ENCODE results near the gene ASCL5.
"Not testable (repeated sequence)": the region's sequence is repeated elsewhere in the genome, so short reads cannot be mapped to it uniquely, and the experiment has no call there.

ASCL5 gene

GRCh38 chr1:201126832-201127754, at the start of gene ASCL5:
ASCL5 (minus strand) TSS chr1:201127184; CDS start chr1:201115372, 11,812 bp downstream.
- no peak for DNase-seq (ENCODE audit: low read depth)

- no peak for DNase-seq (ENCODE audit: low read depth)
Observed at GRCh38 chr1:201175820-201176500, 49.0 kb upstream of the ASCL5 start.

- DNase-seq (ENCODE audit: low read depth), result no peak
Observed at GRCh38 chr1:201173736-201174135, 46.8 kb upstream of the ASCL5 start.

DNA sequence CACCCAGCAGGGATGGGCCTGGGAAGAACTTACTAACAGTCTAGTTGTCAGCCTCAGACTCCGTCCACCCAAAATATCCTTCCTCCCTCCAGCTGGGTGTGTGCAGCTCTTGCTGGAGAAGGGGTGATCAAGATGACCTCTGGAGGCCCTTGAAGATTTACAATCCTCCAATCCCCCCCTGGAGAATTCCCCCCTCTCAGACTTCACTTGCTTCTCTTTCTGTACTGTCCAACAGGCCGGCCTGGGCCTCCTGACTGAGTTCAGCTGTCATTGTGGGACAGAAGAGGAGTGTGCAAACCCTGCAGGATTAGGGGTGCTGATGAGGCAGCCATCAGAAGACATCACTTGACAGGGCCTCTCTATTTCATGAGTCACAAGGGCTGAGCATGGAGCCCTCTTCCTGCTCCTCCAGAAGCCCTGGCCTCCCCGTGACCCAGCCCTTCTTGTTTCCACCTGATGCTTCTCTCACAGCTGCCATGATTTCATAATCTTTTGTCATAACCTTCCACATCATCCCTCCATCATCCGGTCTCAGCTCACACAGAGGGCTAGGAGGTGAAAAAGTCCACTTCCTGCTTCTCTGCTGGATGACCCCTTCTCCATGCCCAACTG, 46.1 kb upstream of the ASCL5 start:
- DNase-seq (ENCODE audit: low read depth), result no peak

GRCh38 chr1:201172326-201172725, 45.3 kb upstream of the ASCL5 start:
- no peak for DNase-seq (ENCODE audit: low read depth)

DNA sequence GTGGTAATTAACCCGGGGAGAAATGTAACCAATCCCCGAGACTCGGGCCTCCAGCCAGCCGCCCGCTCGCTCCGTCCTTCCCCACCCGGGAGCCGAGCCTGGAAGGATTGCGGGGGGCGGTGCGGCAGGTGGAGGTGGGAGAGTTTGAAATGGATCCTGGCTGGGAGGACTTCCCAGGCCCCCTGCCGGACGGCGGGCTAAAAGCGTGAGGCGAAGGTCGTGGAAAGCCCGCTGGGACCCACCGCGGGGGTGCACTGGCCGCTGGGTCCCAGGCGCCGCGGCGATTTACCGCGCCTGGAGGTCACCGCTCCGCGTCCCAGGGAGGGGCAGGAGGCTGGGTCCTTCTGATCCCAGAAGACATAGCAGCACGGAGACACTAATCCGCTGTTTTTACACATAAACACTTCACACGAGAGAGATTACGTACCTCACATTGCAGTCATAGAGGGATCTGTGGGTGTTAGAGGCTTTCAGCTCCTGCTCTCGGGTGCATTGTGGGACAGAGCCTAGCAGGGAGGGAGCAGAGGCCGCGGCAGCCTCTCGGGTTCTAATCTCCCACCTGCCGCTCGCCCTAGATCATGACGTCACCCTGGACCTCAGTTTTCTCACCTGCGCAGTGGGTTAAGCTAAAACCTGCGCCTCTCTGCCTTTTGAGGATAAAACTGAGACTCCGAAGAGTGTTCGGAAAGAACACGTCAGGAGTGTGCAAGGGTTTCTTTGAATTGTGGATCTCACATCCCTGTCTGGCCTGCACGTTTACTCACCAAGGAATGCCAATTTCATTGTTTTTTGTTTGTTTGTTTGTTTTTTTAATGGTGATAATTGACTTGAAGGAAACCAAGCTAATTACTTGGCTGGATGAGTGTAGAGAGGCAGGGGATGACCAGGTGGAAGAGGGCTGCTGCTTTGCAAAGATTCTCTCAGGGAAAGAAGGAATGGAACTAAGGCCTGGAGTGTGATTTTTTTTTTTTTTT, 44.4 kb upstream of the ASCL5 start:
- DNase-seq (ENCODE audit: low read depth), result peak; percentile 26

GRCh38 chr1:201170533-201171062, 43.6 kb upstream of the ASCL5 start:
- peak; percentile 58 for DNase-seq (ENCODE audit: low read depth)

GRCh38 chr1:201169971-201170532, 43.1 kb upstream of the ASCL5 start:
- no peak for DNase-seq (ENCODE audit: low read depth)

DNA sequence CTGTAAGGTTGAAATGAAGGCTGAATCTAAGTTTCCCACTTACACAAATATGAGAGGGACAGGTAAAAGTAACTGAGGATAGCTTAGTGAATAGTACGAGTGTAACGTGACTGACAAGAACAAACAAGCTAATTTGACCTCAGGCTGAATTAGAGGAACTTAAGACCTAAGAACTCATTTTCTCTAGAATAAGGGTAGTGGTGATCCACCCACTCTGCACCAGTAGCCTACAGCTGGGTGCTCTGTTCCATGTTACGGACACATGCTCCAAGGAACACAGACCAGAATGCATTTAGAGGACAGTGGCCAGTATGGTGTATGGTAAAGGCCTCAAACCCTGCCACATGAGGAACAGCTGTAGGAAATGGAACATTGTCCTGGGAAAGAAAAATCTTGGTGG, 42.2 kb upstream of the ASCL5 start:
- no peak for DNase-seq (ENCODE audit: low read depth)

DNA sequence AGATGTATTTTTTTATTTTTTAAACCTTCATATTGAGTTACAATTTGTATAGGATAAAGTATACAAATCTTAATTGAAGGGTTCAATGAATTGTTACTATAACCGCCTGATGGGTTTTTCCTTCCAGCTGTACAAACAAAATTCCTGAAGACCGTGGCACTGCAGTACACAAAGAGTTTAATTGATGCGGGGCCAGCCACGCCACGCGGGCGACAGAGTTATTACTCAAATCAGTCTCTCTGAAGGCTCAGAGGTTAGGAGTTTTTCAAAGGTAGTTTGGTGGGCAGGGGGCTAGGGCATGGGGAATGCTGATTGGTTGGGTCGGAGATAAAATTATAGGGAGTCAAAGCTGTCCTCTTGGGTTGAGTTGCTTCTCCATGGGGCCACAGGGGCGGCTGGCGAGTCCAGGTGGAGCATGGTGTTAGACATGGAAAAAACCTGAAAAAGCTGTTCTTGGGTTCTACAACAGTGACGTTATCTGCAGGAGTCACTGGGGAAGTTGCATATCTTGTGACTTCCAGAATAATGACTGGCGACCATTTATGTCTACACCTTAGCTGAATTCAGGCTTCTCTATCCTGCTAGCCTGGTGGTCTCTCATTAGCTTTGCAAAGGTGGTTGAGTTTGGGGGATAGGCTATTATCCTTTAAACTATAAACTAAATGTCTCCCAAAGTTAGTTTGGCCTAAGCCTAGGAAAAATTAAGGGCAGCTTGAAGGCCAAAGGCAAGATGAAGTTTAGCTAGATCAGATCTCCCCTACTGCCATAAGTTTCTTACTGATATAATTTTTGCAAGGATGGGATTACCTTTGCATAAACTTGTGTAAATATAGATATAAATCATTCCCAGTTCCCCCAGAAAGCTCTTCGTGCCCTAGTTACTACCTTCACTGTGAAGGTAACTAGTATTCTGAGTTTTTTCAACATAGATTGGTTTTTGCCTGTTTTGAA, 40.3 kb upstream of the ASCL5 start:
- no peak for DNase-seq (ENCODE audit: low read depth)

- DNase-seq (ENCODE audit: low read depth), result no peak
Observed at GRCh38 chr1:201164645-201165044, 37.7 kb upstream of the ASCL5 start.

- DNase-seq (ENCODE audit: low read depth), result no peak
Observed at GRCh38 chr1:201163707-201164106, 36.7 kb upstream of the ASCL5 start.

- not testable (repeated sequence) for DNase-seq (ENCODE audit: low read depth)
Observed at GRCh38 chr1:201163036-201163435, 36.1 kb upstream of the ASCL5 start.

- DNase-seq (ENCODE audit: low read depth), result no peak
Observed at GRCh38 chr1:201157949-201158348, 31.0 kb upstream of the ASCL5 start.

DNA sequence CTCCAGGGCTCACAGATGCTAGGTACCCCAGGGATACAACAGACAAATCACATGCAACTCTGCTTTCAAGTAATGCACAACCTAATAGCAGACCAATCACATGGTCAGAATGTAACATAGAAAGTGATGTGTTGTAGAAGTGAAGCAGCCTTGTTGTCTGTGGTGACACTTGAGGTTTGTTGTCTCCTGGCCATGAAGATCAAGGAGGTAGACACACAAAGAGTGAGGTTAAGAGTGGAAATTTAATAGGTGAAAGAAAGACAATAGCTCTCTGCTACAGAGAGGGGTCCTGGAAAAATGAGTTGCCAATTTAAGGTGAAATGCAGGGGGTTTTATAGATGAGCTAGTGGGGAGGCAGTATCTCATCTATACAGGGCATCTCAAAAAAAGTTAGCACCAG, 29.8 kb upstream of the ASCL5 start:
- no peak for DNase-seq (ENCODE audit: low read depth)

DNA sequence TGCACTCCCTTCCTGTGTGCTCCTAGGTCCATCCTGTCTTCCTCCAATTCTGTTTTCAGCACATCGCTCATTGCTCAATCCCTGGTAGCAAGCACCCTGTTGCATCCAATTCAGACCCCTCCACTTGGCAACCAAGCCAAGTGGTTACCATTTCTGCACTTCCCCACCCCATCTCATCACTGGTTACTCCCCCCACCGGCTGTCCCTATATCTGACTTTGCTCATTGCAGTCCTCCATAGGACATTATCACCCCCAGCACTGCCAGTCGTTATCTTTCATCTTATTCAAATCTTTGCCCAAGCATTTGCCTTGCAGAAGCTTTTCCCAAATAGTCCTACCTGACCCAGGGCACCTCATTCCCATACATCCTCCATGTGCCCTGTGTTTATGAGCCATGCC, 29.4 kb upstream of the ASCL5 start:
- DNase-seq (ENCODE audit: low read depth), result no peak

GRCh38 chr1:201155354-201155753, 28.4 kb upstream of the ASCL5 start:
- no peak for DNase-seq (ENCODE audit: low read depth)

DNA sequence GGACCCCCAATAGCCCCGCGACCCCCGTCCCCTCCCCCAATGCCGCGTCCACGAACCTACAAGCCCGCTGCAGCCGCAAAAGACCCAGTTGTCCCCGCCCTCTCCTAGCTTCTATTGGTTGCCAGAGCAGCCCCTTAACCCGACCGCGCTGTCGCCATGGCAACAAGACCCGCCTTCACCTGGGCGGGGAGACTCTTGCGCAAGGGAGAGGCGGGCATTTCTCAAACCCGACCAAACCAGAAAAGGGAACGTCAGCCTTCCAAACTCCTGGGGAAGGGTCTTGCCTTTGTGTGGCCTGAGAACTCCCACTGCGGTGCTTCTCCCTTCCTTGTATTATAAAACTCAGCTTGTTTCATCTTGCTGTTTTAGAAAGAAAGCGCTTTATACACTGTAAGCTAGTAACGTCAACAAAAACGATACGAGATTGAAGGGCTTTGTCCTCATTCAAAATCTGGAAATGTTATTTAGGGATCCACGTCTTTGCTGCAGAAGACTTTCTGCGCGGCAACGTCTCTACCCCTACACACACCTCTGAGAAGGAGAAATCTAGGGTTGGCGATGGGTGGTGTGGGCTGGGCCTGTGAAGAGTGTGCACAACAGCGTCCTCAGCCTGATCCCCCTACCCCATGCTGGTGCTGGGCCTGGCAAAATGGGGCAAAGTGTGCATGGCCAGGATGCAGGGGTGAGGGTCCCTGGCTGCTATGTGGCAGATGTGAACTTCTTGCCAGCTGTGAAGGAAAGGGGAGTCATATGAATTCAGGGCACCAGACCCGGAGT, 27.6 kb upstream of the ASCL5 start, which contains the start of gene TMEM9:
TMEM9 (minus strand) TSS at position 86 of the 777 bp plus-strand sequence. CDS start 551 bp downstream, outside the sequence.
- peak; percentile 93 for DNase-seq (ENCODE audit: low read depth)
